Esophagus squamous epithelium (tissue), 5 donors: ENCODE measurements around the gene C11orf97. TPM values are rescaled to one million over a fixed set of nuclear protein-coding genes. Genes with fewer than 3 reads are reported as not detected.
A peak's percentile ranks its signal among the peaks of the same experiment; 100 is the strongest.
"Not testable (repeated sequence)": the region's sequence is repeated elsewhere in the genome, so short reads cannot be mapped to it uniquely, and the experiment has no call there.

Experiments used
- DNase-seq: peaks from one replicate; lab custom pipeline; 2025; lab: John Stamatoyannopoulos, UW
- H3K27ac ChIP-seq, 4 donors: fragments of 200-600 bp; sonication (generic); one replicate each; pipeline ENCODE4 v1.5.1; 2016 to 2019; ENCODE audit warnings: mild to moderate bottlenecking in 1 of 4
- H3K27me3 ChIP-seq, 4 donors: fragments of 200-600 bp; sonication (generic); 1 replicate in 3 of 4; 2 replicates in 1 of 4; pipeline versions ENCODE4 v1.5.1 to v1.6.0; 2017 to 2021; ENCODE audit warnings: antibody characterized with exemption in 1 of 4
- H3K36me3 ChIP-seq, 3 donors: fragments of 200-600 bp; sonication (generic); one replicate each; pipeline ENCODE4 v1.5.1; 2016 to 2019
- H3K4me1 ChIP-seq, 3 donors: fragments of 200-600 bp; sonication (generic); one replicate each; pipeline ENCODE4 v1.5.1; 2017 to 2019
- H3K4me3 ChIP-seq, 4 donors: fragments of 200-600 bp; sonication (generic); 1 replicate in 3 of 4; 2 replicates in 1 of 4; pipeline ENCODE4 v1.5.1; 2016 to 2019; ENCODE audit warnings: mild to moderate bottlenecking in 2 of 4, moderate library complexity in 1 of 4
- H3K9me3 ChIP-seq, 3 donors: fragments of 200-600 bp; sonication (generic); one replicate each; pipeline ENCODE4 v1.5.1; 2016 to 2019
- CTCF ChIP-seq, 6 experiments: fragments of 450-650 bp in 4 of 6; fragments of 200-600 bp in 2 of 6; sonication (generic) in 2 of 6; IDR thresholded peaks; one replicate each; pipeline ENCODE4 v1.5.1; 2016 to 2019; ENCODE audit warnings: antibody characterized with exemption in 6 of 6, mild to moderate bottlenecking in 4 of 6, moderate library complexity in 4 of 6
- POLR2A ChIP-seq, 4 donors: fragments of 450-650 bp; IDR thresholded peaks; one replicate each; pipeline ENCODE4 v1.6.1; 2017; ENCODE audit warnings: antibody characterized with exemption in 4 of 4, mild to moderate bottlenecking in 4 of 4, moderate library complexity in 3 of 4
- WGBS, 2 donors: methylation state at CpG; one replicate each; pipeline ENCODE4 v1.1.5; 2018; 5-methylcytosine and 5-hydroxymethylcytosine counted together
- intact Hi-C: fragments of 100-400 bp; cut with DNase I; formaldehyde crosslinking; loops from one replicate; pipeline ENCODE4 v1.15.0; 2022
- total RNA-seq, 4 donors: library from RNA; depleted of rRNA; stranded (reverse); fragments of >200 nt; gene quantifications; one replicate each; pipeline ENCODE4 v1.1.0, GENCODE V29; 2016
- donor health status: DM: yes; HTN: yes; CAD: no.

C11orf97 gene
- total RNA-seq, 4 donors from 2014 or later, result not detected

GRCh38 chr11:94546162-94546470 is 33.9 kb downstream of the C11orf97 start:
- no peak overlapping the region for H3K27ac ChIP-seq

GRCh38 chr11:94546886-94547285 is 34.6 kb downstream of the C11orf97 start:
- H3K4me1 ChIP-seq, result peaks cover 23 to 69% (median 40%) of the 10 kb centered on the region in 3 donors
- 25 to 40% methylated on average over 1 of the region's 1 CpG for WGBS, 2 donors
- no peak overlapping the region for H3K27ac ChIP-seq
- H3K36me3 ChIP-seq, result no peaks in the 10 kb centered on the region
- intact Hi-C loops, result no loop called here
- H3K9me3 ChIP-seq, result no peaks in the 10 kb centered on the region
- no peaks in the 10 kb centered on the region for H3K27me3 ChIP-seq
- TF ChIP-seq POLR2A (IDR thresholded peaks at IDR 0.05) (no peak), CTCF (IDR thresholded peaks at IDR 0.05) (no peak)
- H3K4me3 ChIP-seq, result peak overlapping the region in 3 of 4 donors; percentile 59 to 88 (median 86)
- DNase-seq, result no peak

More at GRCh38 chr11:94546162-94546470, 33.9 kb downstream of the C11orf97 start:
- intact Hi-C loops, result no loop called here
- peak overlapping the region in 3 of 4 donors; percentile 59 to 88 (median 86) for H3K4me3 ChIP-seq
- no peaks in the 10 kb centered on the region for H3K9me3 ChIP-seq
- peaks cover 23 to 69% (median 40%) of the 10 kb centered on the region in 3 donors for H3K4me1 ChIP-seq
- H3K36me3 ChIP-seq, result no peaks in the 10 kb centered on the region
- DNase-seq, result no peak
- no peak for TF ChIP-seq CTCF (IDR thresholded peaks at IDR 0.05)
- TF ChIP-seq POLR2A (IDR thresholded peaks at IDR 0.05), result no peak
- no peaks in the 10 kb centered on the region for H3K27me3 ChIP-seq
- 76 to 84% methylated on average over 2 of the region's 2 CpGs for WGBS, 2 donors

- intact Hi-C loops, result no loop called here
- no peak overlapping the region for H3K27ac ChIP-seq
Observed at GRCh38 chr11:94549146-94549545, 36.9 kb downstream of the C11orf97 start.

GRCh38 chr11:94550513-94550912 is 38.3 kb downstream of the C11orf97 start:
- WGBS, 2 donors, result 56 to 69% methylated on average over 4 of the region's 4 CpGs
- Histone ChIP-seq H3K4me3 (no peak overlapping the region), H3K27ac (no peak overlapping the region), H3K9me3 (no peaks in the 10 kb centered on the region), H3K27me3 (no peaks in the 10 kb centered on the region), H3K4me1 (peaks cover 18 to 40% (median 26%) of the 10 kb centered on the region in 3 donors), H3K36me3 (no peaks in the 10 kb centered on the region)
- DNase-seq, result no peak
- no peak for TF ChIP-seq CTCF (IDR thresholded peaks at IDR 0.05)
- no peak for TF ChIP-seq POLR2A (IDR thresholded peaks at IDR 0.05)
- intact Hi-C loops, result no loop called here

More at GRCh38 chr11:94549146-94549545, 36.9 kb downstream of the C11orf97 start:
- no peaks in the 10 kb centered on the region for H3K27me3 ChIP-seq
- H3K9me3 ChIP-seq, result no peaks in the 10 kb centered on the region
- H3K36me3 ChIP-seq, result no peaks in the 10 kb centered on the region
- H3K4me3 ChIP-seq, result no peak overlapping the region
- TF ChIP-seq POLR2A (IDR thresholded peaks at IDR 0.05), result no peak
- no peak for TF ChIP-seq CTCF (IDR thresholded peaks at IDR 0.05)
- peaks cover 23 to 52% (median 34%) of the 10 kb centered on the region in 3 donors for H3K4me1 ChIP-seq
- no peak for DNase-seq
- WGBS, 2 donors, result 67 to 74% methylated on average over 5 of the region's 5 CpGs

GRCh38 chr11:94553938-94554337 is 41.7 kb downstream of the C11orf97 start:
- Histone ChIP-seq H3K9me3 (no peaks in the 10 kb centered on the region), H3K4me3 (no peak overlapping the region), H3K4me1 (peaks cover 0 to 14% (median under 1%) of the 10 kb centered on the region in 3 donors), H3K36me3 (no peaks in the 10 kb centered on the region), H3K27me3 (no peaks in the 10 kb centered on the region), H3K27ac (no peak overlapping the region)
- no peak for TF ChIP-seq CTCF (IDR thresholded peaks at IDR 0.05)
- TF ChIP-seq POLR2A (IDR thresholded peaks at IDR 0.05), result no peak
- intact Hi-C loops, result no loop called here
- DNase-seq, result no peak
- WGBS, 2 donors, result 20 to 36% methylated on average over 1 of the region's 1 CpG

- H3K27me3 ChIP-seq, H3K36me3 ChIP-seq, DNase-seq, H3K4me1 ChIP-seq, H3K4me3 ChIP-seq, H3K27ac ChIP-seq, H3K9me3 ChIP-seq, intact Hi-C loops: not testable (repeated sequence)
- WGBS, 2 donors, result 83 to 86% methylated on average over 8 of the region's 8 CpGs
Observed at GRCh38 chr11:94555752-94556329, 43.6 kb downstream of the C11orf97 start.
